GM21717 (cell line): ENCODE results near the gene RSRC2.
"Not testable (repeated sequence)": the region's sequence is repeated elsewhere in the genome, so short reads cannot be mapped to it uniquely, and the experiment has no call there.

Experiments used
- ATAC-seq: cut with Tn5 transposase; IDR thresholded peaks from one replicate; pipeline ENCODE4 v1.9.1; 2021; ENCODE audit warnings: mild to moderate bottlenecking, moderate library complexity; ENCODE audit not compliant: unreplicated experiment

RSRC2 gene

DNA sequence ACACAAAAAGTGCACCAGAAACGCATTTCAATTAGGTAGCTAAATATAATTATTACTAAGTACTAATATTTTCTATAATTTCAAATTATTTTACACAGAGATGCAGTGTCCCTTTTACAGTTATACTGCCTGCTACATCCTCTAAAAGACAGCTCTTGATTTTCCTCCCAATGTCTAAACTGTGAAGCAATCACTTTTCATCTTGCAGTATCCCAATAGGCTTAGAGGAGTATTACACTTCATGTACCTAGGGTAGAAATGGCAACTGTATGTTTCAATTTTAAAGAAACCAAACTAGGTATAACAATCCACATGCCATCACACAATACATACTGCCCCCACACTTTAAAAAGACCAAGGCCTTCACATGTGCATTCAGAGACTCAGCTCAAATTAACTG is 7.3 kb downstream of the RSRC2 start:
- no peak for ATAC-seq

DNA sequence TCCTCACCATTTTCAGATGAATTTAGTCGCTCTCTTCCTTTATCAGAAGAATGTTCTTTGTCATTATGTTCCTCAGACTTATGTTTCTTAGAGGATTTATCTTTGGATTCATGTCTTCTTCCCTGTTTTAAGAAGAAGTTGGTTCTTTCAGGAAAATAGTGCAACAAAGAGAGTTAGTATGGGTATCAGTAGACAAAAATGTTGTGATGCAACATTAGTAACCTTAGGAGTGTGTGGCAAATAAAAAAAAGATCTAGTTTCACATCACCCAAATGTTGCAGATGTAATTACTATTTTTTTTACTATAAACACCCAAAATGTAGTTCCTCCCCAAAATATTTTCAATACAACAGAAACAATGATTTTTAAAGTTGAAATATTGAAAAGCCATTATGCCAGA is 7.8 kb downstream of the RSRC2 start:
- ATAC-seq = no peak

DNA sequence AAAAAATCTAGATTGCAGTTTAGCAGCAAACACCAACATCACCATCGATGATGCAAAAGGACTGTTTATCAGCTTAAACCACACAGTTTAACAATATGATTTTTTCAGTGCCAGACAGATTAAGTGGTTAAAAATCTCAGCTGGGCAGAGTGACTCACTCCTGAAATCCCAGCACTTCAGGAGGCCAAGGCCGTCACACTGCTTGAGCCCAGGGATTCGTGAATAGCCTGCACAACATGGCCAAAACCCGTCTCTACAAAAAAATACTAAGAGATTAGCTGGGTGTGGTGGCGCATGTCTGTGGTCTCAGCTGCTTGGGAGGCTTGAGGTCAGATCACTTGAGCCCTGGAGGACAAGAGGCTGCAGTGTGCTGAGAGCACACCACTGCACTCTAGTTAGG is 8.9 kb downstream of the RSRC2 start:
- no peak for ATAC-seq

DNA sequence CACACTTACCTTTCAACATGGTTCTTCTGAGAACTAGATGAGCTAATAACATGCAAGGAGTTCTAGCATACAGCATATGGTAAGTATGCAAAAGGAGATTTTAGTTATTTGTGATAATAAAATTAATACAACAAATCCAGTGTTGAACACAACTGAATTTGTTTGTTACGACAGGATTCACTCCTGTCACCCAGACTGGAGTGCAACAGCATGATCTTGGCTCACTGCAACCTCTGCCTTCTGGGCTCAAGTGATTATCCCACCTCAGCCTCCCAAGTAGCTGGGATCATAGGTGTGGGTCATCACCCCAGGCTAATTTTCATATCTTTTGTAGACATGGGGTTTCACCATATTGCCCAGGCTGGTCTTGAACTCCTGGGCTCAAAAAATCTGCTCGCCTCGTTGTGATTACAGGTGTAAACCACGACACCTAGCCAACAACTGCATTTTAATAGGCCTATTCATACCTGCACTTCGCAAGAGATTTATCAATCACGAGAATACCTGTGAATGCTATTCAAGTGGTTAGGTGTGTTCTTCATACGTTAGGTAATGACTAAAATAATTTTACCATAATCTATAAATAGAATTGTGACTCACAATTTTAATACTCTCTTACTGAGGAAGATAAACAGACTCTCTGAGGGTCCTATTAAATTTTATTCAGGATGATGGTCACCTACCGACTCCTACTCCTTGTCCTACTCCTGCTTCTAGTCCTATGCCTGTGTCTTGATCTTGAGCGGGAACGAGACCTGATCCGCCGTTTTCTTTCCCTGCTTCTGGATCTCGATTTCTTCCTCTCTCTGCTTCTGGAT is 10.0 kb downstream of the RSRC2 start:
- ATAC-seq = no peak

DNA sequence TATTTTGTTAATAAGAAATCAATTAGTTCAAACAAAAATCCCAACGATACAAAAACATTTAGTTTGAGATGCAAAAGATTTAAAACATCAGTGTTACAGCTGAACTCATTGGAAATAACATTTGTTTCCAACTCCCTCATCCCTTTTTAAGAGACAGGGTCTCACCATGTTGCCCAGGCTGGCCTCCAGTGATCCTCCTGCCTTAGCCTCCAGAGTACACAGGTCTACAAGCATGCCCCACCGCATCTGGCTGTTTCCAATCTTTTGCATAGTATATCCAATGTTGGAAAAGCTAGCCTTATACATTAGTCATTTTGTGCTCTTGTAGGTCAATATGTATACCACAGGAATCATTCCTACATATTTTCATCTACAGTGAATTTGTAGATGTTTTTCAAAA is 11.5 kb downstream of the RSRC2 start:
- ATAC-seq = no peak

DNA sequence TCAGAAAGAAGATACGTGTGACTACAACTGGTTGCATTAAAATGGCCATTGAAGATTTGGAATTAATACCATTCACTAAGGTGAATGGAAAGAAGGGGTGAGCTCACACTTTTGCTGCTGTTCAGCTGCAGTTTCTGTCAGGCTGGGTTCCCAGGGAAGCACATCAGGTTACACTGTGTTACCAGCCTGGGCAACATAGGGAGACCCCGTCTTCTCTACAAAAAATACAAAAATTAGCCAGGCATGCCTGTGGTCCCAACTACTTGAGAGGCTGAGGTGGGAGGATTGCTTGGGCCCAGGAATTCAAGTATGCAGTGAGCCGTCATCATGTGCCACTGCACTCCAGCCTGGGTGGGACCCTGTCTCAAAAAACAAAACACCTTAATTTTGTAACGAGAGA is 13.1 kb downstream of the RSRC2 start:
- ATAC-seq = no peak

DNA sequence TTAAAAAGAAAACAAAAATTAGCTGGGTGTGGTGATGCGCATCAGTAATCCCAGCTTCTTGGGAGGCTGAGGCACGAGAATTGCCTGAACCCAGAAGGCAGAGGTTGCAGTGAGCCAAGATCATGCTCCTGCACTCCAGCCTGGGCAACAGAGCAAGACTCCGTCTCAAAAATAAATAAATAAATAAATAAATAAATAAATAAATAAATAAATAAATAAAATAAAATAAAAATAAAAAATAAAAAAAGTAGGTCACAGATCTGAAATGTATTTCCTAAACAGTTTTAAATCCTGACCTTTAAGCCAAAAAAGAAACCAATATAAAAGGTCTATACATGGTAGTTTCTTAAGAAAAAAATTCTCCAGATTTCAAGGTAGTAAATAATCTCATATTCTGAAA is 13.7 kb downstream of the RSRC2 start:
- not testable (repeated sequence) for ATAC-seq

DNA sequence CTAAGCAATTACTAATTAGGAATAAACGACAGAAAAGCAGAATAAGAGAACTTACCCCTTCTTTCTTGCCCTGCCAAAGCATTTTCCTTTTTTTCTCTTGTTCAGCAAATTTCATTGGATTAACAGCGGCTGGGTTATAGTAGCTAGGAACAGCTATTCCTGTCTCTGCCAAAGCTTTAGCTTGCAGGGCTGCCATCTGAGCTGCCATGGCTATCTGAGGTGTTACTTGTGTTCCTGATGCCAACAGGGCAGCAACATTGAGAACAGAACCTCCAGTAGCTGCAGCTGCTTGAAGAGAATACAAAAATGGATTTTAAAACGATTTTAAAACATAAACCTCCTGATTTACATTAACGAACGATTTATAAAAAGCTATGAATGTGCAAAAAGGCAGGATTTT is 18.6 kb downstream of the RSRC2 start:
- ATAC-seq = no peak

DNA sequence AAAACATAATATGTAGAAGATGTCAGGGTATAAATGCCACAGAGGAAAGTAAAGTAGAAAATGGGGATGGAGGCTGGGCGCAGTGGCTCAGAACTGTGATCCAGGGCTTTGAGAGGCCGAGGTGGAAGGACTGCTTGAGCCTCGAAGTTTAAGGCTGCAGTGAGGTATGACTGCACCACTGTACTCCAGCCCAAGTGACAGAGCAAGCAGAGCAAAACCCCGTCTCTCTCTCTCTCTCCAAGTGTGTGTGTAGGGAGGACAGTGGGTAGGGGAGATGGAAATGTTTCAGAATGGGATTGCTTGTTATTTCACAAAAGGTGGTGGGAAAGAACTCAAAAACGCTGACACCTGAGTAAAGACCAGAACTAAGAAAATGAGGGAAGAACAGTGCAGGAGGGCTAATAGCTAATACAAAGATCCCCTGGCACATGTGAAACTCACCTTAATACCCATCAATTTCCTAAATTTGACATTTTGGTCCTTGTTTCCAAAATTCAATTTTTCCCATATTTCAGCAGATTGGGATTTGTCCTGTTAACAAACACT is 20.3 kb downstream of the RSRC2 start:
- ATAC-seq = no peak

DNA sequence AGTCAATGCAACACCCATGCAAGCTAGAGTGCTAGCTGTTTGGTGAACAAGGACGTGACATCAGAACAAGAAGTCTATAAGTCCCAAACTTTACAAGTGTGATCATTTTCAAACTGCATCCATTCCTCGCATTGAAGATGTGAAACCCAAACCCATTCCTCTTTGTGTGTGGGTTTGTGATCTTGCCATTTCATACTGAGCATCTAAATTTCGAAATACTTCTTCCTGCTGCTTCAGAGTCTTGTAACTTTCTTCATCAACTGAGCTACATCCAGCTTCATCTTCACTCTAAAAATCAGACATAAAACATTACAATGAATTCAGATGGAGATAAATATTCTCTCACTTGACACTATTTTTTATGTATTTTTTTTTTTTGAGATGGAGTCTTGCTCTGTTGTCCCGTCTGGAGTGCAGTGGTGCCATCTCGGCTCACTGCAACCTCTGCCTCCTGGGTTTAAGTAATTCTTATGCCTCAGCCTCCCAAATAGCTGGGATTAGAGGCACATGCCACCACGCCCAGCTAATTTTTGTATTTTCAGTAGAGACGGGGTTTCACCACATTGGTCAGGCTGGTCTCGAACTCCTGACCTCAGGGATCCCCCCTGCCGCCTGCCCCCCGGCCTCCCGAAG is 21.2 kb downstream of the RSRC2 start:
- ATAC-seq = no peak

DNA sequence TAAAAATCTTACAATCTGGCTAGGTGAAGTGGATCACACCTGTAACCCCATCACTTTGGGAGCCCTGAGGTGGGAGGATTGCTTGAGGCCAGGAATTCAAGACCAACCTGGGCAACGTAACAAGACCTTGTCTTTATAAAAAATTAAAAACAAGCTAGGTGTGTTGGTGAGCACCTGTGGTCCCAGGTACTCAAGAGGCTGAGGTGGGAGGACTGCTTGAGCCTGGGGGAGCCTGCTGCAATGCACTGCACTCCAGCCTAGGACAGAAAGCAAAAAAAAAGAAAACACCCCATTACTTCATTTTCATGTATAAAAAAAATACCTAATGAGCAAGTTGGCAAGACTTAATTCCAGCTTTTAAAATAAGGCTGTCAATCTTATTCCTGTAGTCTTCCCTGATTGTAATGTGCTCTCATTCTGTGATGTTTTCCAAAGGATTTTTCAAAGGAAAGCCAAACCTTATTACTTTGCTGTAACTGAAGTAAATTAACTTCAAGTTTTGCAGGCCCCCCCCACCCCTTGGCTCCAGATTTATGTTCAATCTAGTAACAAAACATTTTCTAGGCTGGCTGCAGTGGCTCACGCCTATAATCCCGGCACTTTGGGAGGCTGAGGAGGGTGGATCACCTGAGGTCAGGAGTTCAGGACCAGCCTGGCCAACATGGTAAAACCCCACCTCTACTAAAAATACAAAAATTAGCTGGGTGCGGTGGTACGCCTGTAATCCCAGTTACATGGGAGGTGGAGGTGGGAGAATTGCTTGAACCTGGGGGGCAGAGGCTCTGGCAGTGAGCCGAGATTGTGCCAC is 22.7 kb downstream of the RSRC2 start:
- no peak for ATAC-seq

DNA sequence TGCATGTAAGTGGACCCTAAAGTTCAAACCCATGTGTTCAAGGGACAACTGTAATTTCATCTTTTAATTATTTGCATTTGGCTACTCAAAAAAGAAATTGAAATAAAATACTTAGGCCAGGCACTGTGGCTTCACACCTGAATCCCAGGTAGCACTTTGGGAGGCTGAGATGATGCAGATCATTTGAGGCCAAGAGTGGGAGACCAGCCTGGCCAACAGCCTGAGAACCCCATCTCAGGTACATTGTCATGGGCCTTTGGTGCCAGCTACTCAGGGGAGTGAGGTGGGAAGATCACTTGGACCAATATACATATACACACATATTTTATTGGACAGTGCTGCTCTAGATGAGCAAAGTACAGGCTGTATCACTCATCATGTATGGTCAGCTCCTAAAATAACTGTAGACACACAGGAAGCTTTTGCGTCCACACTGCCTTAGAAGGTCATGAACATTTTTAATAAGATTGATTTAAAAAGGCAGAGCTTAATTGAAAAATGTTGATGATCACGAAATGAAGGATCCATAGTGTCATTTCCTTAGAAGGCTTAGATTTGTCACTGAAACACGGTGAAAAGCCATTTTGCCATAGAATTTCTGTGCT is 23.5 kb downstream of the RSRC2 start:
- ATAC-seq = no peak

DNA sequence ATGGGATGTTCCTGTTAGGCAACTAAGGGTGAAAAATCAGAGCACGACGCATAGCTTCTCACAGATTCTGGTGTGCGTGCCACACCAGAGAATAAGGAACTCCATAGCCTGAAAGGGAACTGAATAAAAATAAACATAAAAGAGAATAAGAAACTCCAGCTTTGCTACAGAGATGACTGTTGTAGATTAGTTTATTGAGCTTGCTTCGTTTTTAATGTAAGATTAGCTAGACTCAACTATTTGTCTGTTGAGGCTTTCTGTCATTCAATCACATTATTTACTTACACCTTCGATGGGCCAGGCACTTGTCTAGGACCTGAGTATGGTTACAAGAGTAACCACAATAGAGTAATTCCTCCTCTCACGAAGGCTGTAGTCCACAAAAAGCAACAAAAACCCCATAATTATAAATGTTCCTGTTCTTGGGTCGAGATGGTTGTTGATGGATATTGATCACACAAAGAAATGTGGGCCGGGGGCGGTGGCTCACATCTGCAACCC is 25.2 kb downstream of the RSRC2 start:
- no peak for ATAC-seq

DNA sequence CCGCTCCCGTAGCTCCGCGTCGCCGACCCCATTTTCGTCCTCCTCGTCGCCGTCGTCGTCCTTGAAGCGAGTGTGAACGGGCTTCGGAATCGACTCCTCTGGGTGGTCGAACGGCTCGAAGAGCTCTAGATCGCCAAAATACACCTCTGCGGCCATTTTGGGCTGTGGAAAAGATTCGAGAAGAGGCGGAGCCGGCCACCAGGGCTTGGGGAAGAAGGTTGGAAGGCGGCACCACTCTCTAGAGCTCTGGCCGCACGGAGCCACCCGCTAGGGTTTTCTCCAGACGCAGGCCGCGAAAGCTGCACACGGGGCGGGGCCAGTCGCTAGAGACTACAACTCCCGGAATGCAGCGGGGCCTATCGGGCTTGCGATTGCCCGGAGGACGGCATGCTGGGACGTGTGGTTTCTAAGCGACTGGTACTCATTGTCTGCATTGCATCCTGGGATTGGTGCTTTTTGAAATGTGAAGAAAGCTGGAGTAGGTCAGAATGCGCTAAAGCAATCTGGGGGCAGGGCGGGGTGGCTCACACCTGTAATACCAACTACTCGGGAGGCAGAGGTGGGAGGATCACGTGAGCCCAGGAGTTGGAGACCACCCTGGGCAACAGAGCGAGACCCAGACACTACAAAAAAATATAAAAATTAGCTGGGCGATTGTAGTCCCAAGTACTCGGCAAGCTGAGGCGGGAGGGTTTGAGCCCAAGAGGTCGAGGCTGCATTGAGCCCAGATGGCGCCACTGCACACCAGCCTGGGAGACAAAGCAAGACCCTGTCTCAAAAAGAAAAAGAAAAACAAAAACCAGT is 25.8 kb downstream of the RSRC2 start, which contains the start of gene ZCCHC8:
ZCCHC8 (minus strand) TSS at position 248 of the 804 bp plus-strand sequence; CDS start at position 156, 92 bp downstream.
- ATAC-seq = peak; percentile 88

DNA sequence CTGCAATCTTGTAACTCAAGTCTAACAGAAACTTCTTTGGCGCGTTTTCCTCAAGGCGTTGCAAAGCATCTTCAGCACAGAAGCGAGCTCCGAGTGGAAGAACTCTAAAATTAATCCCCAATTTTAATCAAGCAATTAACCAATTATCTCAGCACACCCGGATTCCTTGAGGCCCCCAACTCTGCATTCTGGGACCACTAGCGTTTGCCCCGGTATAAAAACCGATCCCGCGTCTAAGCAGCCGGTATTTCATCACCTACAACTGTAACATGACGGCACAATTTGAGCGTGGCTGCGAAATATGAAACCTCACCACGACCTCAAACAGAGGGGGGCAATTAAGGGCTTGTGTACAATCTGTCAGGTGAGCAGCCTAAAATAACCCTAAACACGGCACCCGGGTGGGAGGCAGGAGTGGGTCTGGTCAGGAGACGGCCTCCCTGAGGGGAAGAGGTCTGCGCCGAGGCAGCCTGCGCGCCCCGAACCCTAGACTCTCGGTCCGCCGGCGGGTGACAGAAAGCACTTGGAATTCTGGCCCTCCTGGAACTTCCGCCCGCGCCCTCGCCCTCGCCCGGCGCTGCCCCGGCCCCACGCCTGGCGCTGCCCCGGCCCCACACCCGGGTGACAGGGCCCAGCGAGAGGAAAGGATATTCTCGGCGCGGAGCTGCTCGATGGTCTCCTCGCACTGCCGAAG is 26.6 kb downstream of the RSRC2 start:
- ATAC-seq = peak; percentile 17

DNA sequence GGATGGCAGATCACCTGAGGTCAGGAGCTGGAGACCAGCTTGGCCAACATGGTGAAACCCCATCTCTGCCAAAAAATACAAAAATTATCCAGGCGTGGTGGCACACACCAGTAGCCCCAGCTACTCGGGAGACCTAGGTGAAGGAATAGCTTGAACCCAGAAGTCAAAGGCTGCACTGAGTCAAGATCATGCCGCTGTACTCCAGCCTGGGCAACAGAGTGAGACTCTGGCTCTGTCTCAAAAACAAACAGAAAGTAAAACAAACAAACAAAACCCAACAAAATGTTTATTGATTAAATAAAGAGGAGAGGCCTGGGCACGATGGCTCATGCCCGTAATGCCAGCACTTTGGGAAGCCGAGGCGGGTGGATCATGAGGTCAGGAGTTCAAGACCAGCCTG is 31.5 kb downstream of the RSRC2 start:
- ATAC-seq = no peak

DNA sequence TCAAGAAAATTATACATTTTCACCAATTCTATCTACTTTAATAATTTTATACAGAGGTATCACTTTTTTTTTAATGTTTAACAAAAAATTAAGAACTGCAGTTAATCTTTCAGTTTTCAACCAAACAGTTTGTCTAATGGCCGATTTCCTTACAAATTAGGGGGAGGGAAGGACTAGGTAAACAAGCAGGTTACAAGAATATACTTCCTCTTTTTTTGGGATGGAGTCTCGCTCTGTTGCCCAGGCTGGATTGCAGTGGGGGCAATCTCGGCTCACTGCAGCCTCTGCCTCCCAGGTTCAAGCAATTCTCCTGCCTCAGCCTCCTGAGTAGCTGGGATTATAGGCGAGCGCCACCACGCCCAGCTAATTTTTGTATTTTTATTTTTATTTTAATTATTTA is 33.5 kb downstream of the RSRC2 start:
- ATAC-seq = not testable (repeated sequence)

DNA sequence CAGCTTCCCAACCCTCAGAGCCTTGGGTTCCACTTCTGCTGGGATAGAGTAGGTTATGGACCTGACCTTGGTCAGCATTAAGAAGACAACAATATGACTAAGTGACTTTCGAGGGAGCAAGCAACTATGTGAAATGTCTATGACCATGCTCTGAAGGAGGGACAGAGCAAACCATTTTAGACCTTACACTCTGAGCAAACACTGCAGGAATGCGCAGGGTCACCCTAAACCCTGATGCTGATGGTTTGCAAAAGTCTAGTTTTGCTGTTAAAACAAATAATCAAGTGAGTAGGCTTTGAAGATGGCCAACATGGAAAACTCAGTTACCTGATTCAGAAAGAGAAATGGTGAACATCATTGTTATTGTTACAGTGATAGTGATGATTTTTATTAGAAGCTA is 34.7 kb downstream of the RSRC2 start:
- ATAC-seq = no peak

DNA sequence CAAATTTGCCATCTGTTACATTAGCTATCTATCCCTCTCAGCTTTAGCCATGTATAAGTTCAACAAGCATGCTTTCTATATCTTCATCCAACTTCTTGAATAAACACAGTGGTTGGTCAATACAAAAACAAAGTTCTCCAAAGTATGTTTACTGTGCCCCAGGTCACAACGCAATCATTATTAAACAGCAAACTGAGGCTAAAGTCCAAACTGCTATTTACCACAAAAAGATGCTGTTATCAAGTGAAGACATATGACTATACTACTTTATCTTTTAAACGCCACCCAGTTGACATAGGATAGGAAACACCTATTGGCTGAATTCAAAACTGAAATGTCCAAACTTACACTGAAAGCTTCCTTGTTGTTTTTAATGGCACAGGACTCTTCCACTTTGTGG is 37.7 kb downstream of the RSRC2 start:
- no peak for ATAC-seq
